HepG2 (cell line): ENCODE results near the gene PLCB1. TPM values are rescaled to one million over a fixed set of nuclear protein-coding genes. Genes with fewer than 3 reads are reported as not detected.

Experiments
- ATAC-seq: fragments of 200-7000 bp; cut with Tn5 transposase; 3 replicates; pipeline ENCODE4 v1.9.1; 2020; ENCODE audit warnings: mild to moderate bottlenecking, moderate library complexity
- BruUV-seq: library from RNA; stranded (reverse); fragments of 400-500 nt; replicated peaks from 2 replicates; lab custom pipeline; 2021; lab: Mats Ljungman, UMichigan
- CTCF ChIA-PET: fragments of 300-600 bp; formaldehyde crosslinking; extraction: SDS; loops from one replicate; lab custom pipeline; 2021; ENCODE audit warnings: low total read pairs, inconsistent platforms, low intra/inter-chr PET ratio; lab: Yijun Ruan, JAX
- POLR2A ChIA-PET: fragments of 350-600 bp; sonication (Branson Sonifier 250); formaldehyde crosslinking; loops from one replicate; lab custom pipeline; 2020; ENCODE audit warnings: antibody characterized with exemption, inconsistent platforms; lab: Yijun Ruan, JAX
- DNase-seq: peaks from one replicate; pipeline ENCODE4 v3.0.0-alpha.2; 2015; ENCODE audit warnings: low spot score
- FAIRE-seq: peaks from 3 replicates; lab custom pipeline; 2011; peaks lifted over from hg19 to GRCh38; lab: Jason Lieb, UNC
- H2AFZ ChIP-seq: one replicate; pipeline ENCODE4 v1.6.1; 2011; ENCODE audit warnings: low read length, inconsistent platforms
- H3K27ac ChIP-seq: fragments of 300-600 bp; 3 replicates; pipeline ENCODE4 v1.8.0; 2011; ENCODE audit warnings: mixed run types, mild to moderate bottlenecking, mixed read lengths, low read length, inconsistent platforms; ENCODE audit not compliant: insufficient read depth; ENCODE audit errors: extremely low read length
- H3K27me3 ChIP-seq, 2 experiments: fragments of 200-600 bp in 1 of 2; 2 replicates in 1 of 2; 3 replicates in 1 of 2; pipeline versions ENCODE4 v1.6.0 to v1.8.0; 2011; ENCODE audit warnings: low read length in 2 of 2, mild to moderate bottlenecking in 2 of 2, moderate library complexity in 2 of 2, inconsistent platforms in 1 of 2; ENCODE audit not compliant: insufficient read depth in 2 of 2, control insufficient read depth in 1 of 2
- H3K36me3 ChIP-seq, 2 experiments: fragments of 200-600 bp in 1 of 2; replicated peaks in 1 of 2; 2 replicates in 1 of 2; 3 replicates in 1 of 2; pipeline versions ENCODE4 v1.5.1 to v1.8.0; 2011; ENCODE audit warnings: low read length in 2 of 2, inconsistent platforms in 1 of 2; ENCODE audit not compliant: insufficient read depth in 2 of 2, control insufficient read depth in 1 of 2
- H3K4me1 ChIP-seq: 2 replicates; pipeline ENCODE4 v1.5.1; 2012; ENCODE audit warnings: low read length, inconsistent platforms; ENCODE audit not compliant: insufficient read depth
- H3K4me2 ChIP-seq: 2 replicates; pipeline ENCODE4 v1.6.0; 2011; ENCODE audit warnings: low read depth, low read length, inconsistent platforms
- H3K4me3 ChIP-seq, 3 experiments: fragments of 200-600 bp in 1 of 3; sonication (generic), shearing (Covaris generic) in 1 of 3; replicated peaks in 1 of 3; 2 replicates each; pipeline ENCODE4 v1.5.1; 2011 to 2016; ENCODE audit warnings: low read length in 3 of 3, inconsistent platforms in 2 of 3, low read depth in 2 of 3, mild to moderate bottlenecking in 2 of 3, control low read depth in 1 of 3, mixed read lengths in 1 of 3; ENCODE audit not compliant: insufficient read depth in 1 of 3
- H3K79me2 ChIP-seq: one replicate; pipeline ENCODE4 v1.6.1; 2011; ENCODE audit warnings: low read length, inconsistent platforms; ENCODE audit not compliant: insufficient read depth
- H3K9ac ChIP-seq: 2 replicates; pipeline ENCODE4 v1.6.0; 2011; ENCODE audit warnings: mild to moderate bottlenecking, low read depth, low read length, inconsistent platforms; ENCODE audit not compliant: insufficient read depth
- H3K9me3 ChIP-seq: 2 replicates; pipeline ENCODE4 v1.5.1; 2012; ENCODE audit warnings: mild to moderate bottlenecking, low read length
- H4K20me1 ChIP-seq: 2 replicates; pipeline ENCODE4 v1.6.0; 2011; ENCODE audit warnings: inconsistent platforms, mild to moderate bottlenecking, low read length, moderate library complexity; ENCODE audit not compliant: insufficient read depth
- JDP2 ChIP-seq: sonication (generic); formaldehyde crosslinking; IDR thresholded peaks from 2 replicates; pipeline ENCODE4 v1.8.1; 2022; ENCODE audit warnings: missing genetic modification reagents, borderline replicate concordance
- PHB2 ChIP-seq: fragments of 450-650 bp; IDR thresholded peaks from 2 replicates; pipeline ENCODE4 v1.6.1; 2018; ENCODE audit not compliant: partially characterized antibody
- RBAK ChIP-seq: sonication (generic); formaldehyde crosslinking; IDR thresholded peaks from 2 replicates; pipeline ENCODE4 v1.5.1; 2020; ENCODE audit warnings: mild to moderate bottlenecking, missing genetic modification reagents
- RBFOX2 ChIP-seq: fragments of 200-400 bp; formaldehyde crosslinking; IDR thresholded peaks from 2 replicates; pipeline ENCODE4 v1.6.1; 2017; ENCODE audit warnings: low read depth, mild to moderate bottlenecking, low read length
- TRIM24 ChIP-seq: sonication (generic); formaldehyde crosslinking; IDR thresholded peaks from 2 replicates; pipeline ENCODE4 v1.8.0; 2022; ENCODE audit warnings: mild to moderate bottlenecking, missing genetic modification reagents
- ZBTB3 ChIP-seq: sonication (generic); formaldehyde crosslinking; IDR thresholded peaks from 2 replicates; pipeline ENCODE4 v1.4.0; 2020; ENCODE audit warnings: low read depth, mild to moderate bottlenecking, moderate library complexity, missing genetic modification reagents, borderline replicate concordance
- ZFP41 ChIP-seq: sonication (generic); formaldehyde crosslinking; IDR thresholded peaks from 2 replicates; pipeline ENCODE4 v1.4.0; 2020; ENCODE audit warnings: mild to moderate bottlenecking, missing genetic modification reagents, borderline replicate concordance
- ZMYM2 ChIP-seq: sonication (generic); formaldehyde crosslinking; IDR thresholded peaks from 2 replicates; pipeline ENCODE4 v1.8.0; 2022; ENCODE audit warnings: mild to moderate bottlenecking, missing genetic modification reagents
- ZNF136 ChIP-seq: sonication (generic); formaldehyde crosslinking; IDR thresholded peaks from 2 replicates; pipeline ENCODE4 v1.8.1; 2022; ENCODE audit warnings: low read depth, mild to moderate bottlenecking, moderate library complexity, missing genetic modification reagents
- ZNF879 ChIP-seq: sonication (generic); formaldehyde crosslinking; IDR thresholded peaks from 2 replicates; pipeline ENCODE4 v1.8.1; 2023; ENCODE audit warnings: missing genetic modification reagents
- WGBS: methylation state at CpG from one replicate; pipeline ENCODE4 v1.1.6; 2017; ENCODE audit warnings: low lambda C conversion rate; 5-methylcytosine and 5-hydroxymethylcytosine counted together
- in situ Hi-C: cut with HindIII; loops from 2 replicates; pipeline ENCODE4 v1.10.0; 2017; ENCODE audit warnings: low pct_unique_long_range_greater_than_20kb; ENCODE audit not compliant: extremely low pct_ligation_motif_present
- intact Hi-C: fragments of 100-400 bp; cut with micrococcal nuclease; formaldehyde crosslinking; loops from one replicate; pipeline ENCODE4 v1.10.0; 2022; ENCODE audit not compliant: unreplicated experiment
- polyA plus RNA-seq, 8 experiments: library from polyadenylated mRNA; depleted of rRNA in 3 of 8; stranded (reverse) in 7 of 8; unstranded in 1 of 8; fragments of >200 nt; fragmentation: Illumina TruSeq in 4 of 8; extraction: Trizol in 4 of 8; gene quantifications; 2 replicates each; pipeline versions ENCODE4 v1.2.1 to v1.2.3, GENCODE V29; 2011 to 2016; ENCODE audit warnings: low read depth in 4 of 8, missing spikeins in 1 of 8, mixed read lengths in 1 of 8; ENCODE audit not compliant: insufficient read depth in 1 of 8
- total RNA-seq, 5 experiments: library from RNA; depleted of rRNA; stranded (reverse); fragments of >200 nt; fragmentation: Illumina TruSeq; extraction: Trizol; gene quantifications; 2 replicates each; pipeline ENCODE4 v1.2.3, GENCODE V29; 2016; ENCODE audit warnings: low read depth in 1 of 5
- TF ChIP-seq, protein P1 (sequence below): sonication (generic); formaldehyde crosslinking; IDR thresholded peaks from 2 replicates; pipeline ENCODE4 v1.5.0; 2020; ENCODE audit warnings: missing genetic modification reagents
- TF ChIP-seq, protein P2 (sequence below): IDR thresholded peaks from 2 replicates; pipeline ENCODE4 v1.6.1; 2012; ENCODE audit warnings: low read length, improper control_type of control experiment
- TF ChIP-seq, protein P3 (sequence below): sonication (generic); formaldehyde crosslinking; IDR thresholded peaks from 2 replicates; pipeline ENCODE4 v1.5.0; 2020; ENCODE audit warnings: missing genetic modification reagents

The PLCB1 gene
- total and polyA plus RNA-seq, 2 of the 13 experiments (the other 11 are each of a cell fraction or from before 2014, with no cell fraction given): 42.4 to 55.9 TPM

DNA sequence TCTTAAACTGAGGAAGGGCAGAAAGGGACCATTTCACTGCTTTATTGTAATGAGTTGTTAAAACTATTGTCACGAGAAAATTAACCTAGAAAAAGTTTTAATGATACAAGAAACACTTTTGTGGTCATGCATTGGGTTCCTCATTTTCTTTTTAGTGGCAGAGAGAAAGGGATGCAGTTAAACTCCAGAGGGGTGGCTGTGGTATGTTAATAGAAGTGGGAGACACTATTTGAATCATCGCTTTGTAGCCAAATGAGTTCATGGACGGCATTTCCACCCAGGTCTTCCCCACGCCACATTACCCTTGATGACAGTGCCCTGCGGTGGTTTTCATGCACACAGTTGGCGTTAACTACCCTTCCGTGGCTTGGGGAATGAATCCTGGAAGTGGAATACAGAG lies 235.6 kb downstream of the PLCB1 start:
- H3K4me2 ChIP-seq: no peak overlapping the region
- H3K9me3 ChIP-seq: no peaks in the 10 kb centered on the region
- POLR2A ChIA-PET: no interaction called here
- 98% methylated on average over 7 of the region's 7 CpGs for WGBS
- H3K4me1 ChIP-seq: peaks cover 53% of the 10 kb centered on the region
- intact Hi-C loops: loop anchor here (10.0 kb wide), 1 partner anchor 113 kb away; no protein-coding TSS in a partner anchor
- H3K9ac ChIP-seq: no peak overlapping the region
- peaks cover 25% of the 10 kb centered on the region for H3K79me2 ChIP-seq
- H3K36me3 ChIP-seq: peaks cover 3 to 14% of the 10 kb centered on the region in 2 experiments; a peak in 3 of 5 replicates
- H3K27ac ChIP-seq: no peak overlapping the region
- ATAC-seq: no peak
- TF ChIP-seq ZMYM2 (CRISPR knock-in tag) (0 out of 2 replicates have a peak, but pooled peaks have one; percentile 24), RBFOX2 (no peak)
- FAIRE-seq: no peak
- in situ Hi-C loops: no loop called here
- DNase-seq: no peak
- no peak overlapping the region for H3K4me3 ChIP-seq
- no peak overlapping the region for H2AFZ ChIP-seq
- no peaks in the 10 kb centered on the region for H4K20me1 ChIP-seq
- no peaks in the 10 kb centered on the region for H3K27me3 ChIP-seq
- CTCF ChIA-PET: no interaction called here
- no TSS peak for BruUV-seq

DNA sequence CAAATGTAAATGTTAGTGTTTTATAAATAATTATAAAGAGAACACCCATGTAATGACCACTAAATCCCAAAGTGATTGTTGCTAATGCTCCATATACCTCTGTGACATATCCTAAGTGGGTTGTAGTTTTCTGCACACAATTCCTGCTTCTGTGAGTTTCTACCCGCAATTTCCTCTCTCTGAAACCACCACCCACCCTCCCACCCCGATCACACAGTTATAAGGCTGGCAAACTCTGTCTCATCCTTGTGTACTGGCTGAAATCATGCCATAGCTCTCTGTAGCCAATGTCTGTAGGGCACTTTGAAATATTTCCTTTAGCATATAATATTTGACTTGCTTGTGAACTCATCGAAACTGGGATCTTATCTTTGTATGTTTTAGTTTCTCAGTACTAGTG lies 236.6 kb downstream of the PLCB1 start:
- 98% methylated on average over 3 of the region's 3 CpGs for WGBS
- TF ChIP-seq PHB2 (no peak), ZBTB3 (no peak), ZNF136 (CRISPR knock-in tag) (no peak), ZNF879 (CRISPR knock-in tag) (no peak), RBAK (no peak), TRIM24 (CRISPR knock-in tag) (no peak), ZFP41 (CRISPR knock-in tag) (no peak), JDP2 (CRISPR knock-in tag) (no peak)
- TF ChIP-seq, protein P1, sequence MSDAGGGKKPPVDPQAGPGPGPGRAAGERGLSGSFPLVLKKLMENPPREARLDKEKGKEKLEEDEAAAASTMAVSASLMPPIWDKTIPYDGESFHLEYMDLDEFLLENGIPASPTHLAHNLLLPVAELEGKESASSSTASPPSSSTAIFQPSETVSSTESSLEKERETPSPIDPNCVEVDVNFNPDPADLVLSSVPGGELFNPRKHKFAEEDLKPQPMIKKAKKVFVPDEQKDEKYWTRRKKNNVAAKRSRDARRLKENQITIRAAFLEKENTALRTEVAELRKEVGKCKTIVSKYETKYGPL: no peak
- TF ChIP-seq, protein P2, sequence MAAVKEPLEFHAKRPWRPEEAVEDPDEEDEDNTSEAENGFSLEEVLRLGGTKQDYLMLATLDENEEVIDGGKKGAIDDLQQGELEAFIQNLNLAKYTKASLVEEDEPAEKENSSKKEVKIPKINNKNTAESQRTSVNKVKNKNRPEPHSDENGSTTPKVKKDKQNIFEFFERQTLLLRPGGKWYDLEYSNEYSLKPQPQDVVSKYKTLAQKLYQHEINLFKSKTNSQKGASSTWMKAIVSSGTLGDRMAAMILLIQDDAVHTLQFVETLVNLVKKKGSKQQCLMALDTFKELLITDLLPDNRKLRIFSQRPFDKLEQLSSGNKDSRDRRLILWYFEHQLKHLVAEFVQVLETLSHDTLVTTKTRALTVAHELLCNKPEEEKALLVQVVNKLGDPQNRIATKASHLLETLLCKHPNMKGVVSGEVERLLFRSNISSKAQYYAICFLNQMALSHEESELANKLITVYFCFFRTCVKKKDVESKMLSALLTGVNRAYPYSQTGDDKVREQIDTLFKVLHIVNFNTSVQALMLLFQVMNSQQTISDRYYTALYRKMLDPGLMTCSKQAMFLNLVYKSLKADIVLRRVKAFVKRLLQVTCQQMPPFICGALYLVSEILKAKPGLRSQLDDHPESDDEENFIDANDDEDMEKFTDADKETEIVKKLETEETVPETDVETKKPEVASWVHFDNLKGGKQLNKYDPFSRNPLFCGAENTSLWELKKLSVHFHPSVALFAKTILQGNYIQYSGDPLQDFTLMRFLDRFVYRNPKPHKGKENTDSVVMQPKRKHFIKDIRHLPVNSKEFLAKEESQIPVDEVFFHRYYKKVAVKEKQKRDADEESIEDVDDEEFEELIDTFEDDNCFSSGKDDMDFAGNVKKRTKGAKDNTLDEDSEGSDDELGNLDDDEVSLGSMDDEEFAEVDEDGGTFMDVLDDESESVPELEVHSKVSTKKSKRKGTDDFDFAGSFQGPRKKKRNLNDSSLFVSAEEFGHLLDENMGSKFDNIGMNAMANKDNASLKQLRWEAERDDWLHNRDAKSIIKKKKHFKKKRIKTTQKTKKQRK: no peak
- TF ChIP-seq, protein P3, sequence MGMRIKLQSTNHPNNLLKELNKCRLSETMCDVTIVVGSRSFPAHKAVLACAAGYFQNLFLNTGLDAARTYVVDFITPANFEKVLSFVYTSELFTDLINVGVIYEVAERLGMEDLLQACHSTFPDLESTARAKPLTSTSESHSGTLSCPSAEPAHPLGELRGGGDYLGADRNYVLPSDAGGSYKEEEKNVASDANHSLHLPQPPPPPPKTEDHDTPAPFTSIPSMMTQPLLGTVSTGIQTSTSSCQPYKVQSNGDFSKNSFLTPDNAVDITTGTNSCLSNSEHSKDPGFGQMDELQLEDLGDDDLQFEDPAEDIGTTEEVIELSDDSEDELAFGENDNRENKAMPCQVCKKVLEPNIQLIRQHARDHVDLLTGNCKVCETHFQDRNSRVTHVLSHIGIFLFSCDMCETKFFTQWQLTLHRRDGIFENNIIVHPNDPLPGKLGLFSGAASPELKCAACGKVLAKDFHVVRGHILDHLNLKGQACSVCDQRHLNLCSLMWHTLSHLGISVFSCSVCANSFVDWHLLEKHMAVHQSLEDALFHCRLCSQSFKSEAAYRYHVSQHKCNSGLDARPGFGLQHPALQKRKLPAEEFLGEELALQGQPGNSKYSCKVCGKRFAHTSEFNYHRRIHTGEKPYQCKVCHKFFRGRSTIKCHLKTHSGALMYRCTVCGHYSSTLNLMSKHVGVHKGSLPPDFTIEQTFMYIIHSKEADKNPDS (CRISPR knock-in tag): no peak

More for the DNA sequence above, 236.6 kb downstream of the PLCB1 start:
- peaks cover 4 to 18% of the 10 kb centered on the region in 2 experiments; a peak in 4 of 5 replicates for H3K36me3 ChIP-seq
- H3K4me1 ChIP-seq: peaks cover 44% of the 10 kb centered on the region
- H3K9me3 ChIP-seq: no peaks in the 10 kb centered on the region
- no TSS peak for BruUV-seq
- no peaks in the 10 kb centered on the region for H4K20me1 ChIP-seq
- CTCF ChIA-PET: no interaction called here
- H3K79me2 ChIP-seq: peaks cover 18% of the 10 kb centered on the region
- no peak overlapping the region for H3K4me2 ChIP-seq
- no peaks in the 10 kb centered on the region for H3K27me3 ChIP-seq
- H2AFZ ChIP-seq: no peak overlapping the region
- H3K9ac ChIP-seq: no peak overlapping the region
- ATAC-seq: no peak
- POLR2A ChIA-PET: no interaction called here
- no peak overlapping the region for H3K4me3 ChIP-seq
- no peak for DNase-seq
- FAIRE-seq: no peak
- no peak overlapping the region for H3K27ac ChIP-seq
- intact Hi-C loops: loop anchor here (10.0 kb wide), 1 partner anchor 114 kb away; no protein-coding TSS in a partner anchor
- in situ Hi-C loops: no loop called here
